Measurements from ENCODE around the gene WIPF1.
A peak's percentile ranks its signal among the peaks of the same experiment; 100 is the strongest.

Gene WIPF1

GRCh38 chr2:174597009-174597344 lies 627 bp downstream of the WIPF1 start:
- no peak for TF ChIP-seq CTCF (conservative IDR thresholded peaks at IDR 0.05; ENCODE audit: low read depth, low read length)
- DNase-seq (ENCODE audit: low read depth) = peak; percentile 18

GRCh38 chr2:174595891-174596397 lies 1.7 kb downstream of the WIPF1 start:
- DNase-seq (ENCODE audit: low read depth) = peak; percentile 63
- TF ChIP-seq CTCF (conservative IDR thresholded peaks at IDR 0.05; ENCODE audit: low read depth, low read length) = no peak
- no peak overlapping the region for H3K4me3 ChIP-seq (ENCODE audit: low read depth, low read length)

More at GRCh38 chr2:174597009-174597344, 627 bp downstream of the WIPF1 start:
- no peak overlapping the region for H3K4me3 ChIP-seq (ENCODE audit: low read depth, low read length)

- H3K4me3 ChIP-seq (ENCODE audit: low read depth, low read length) = no peak overlapping the region
- DNase-seq (ENCODE audit: low read depth) = no peak
- no peak for TF ChIP-seq CTCF (conservative IDR thresholded peaks at IDR 0.05; ENCODE audit: low read depth, low read length)
These were observed 2.3 kb downstream of the WIPF1 start for GRCh38 chr2:174595116-174595809.

- no peak overlapping the region for H3K4me3 ChIP-seq (ENCODE audit: low read depth, low read length)
- TF ChIP-seq CTCF (conservative IDR thresholded peaks at IDR 0.05; ENCODE audit: low read depth, low read length) = no peak
- DNase-seq (ENCODE audit: low read depth) = no peak
These were observed 3.1 kb downstream of the WIPF1 start for GRCh38 chr2:174594456-174594855.

- TF ChIP-seq CTCF (conservative IDR thresholded peaks at IDR 0.05; ENCODE audit: low read depth, low read length) = no peak
- peak overlapping the region; percentile 6 for H3K4me3 ChIP-seq (ENCODE audit: low read depth, low read length)
- peak; percentile 91 for DNase-seq (ENCODE audit: low read depth)
These were observed 3.9 kb downstream of the WIPF1 start for GRCh38 chr2:174593574-174594203.

- no peak overlapping the region for H3K4me3 ChIP-seq (ENCODE audit: low read depth, low read length)
- TF ChIP-seq CTCF (conservative IDR thresholded peaks at IDR 0.05; ENCODE audit: low read depth, low read length) = no peak
- no peak for DNase-seq (ENCODE audit: low read depth)
These were observed 4.6 kb downstream of the WIPF1 start for GRCh38 chr2:174593041-174593440.

GRCh38 chr2:174591740-174592139 lies 5.9 kb downstream of the WIPF1 start:
- DNase-seq (ENCODE audit: low read depth) = no peak
- no peak for TF ChIP-seq CTCF (conservative IDR thresholded peaks at IDR 0.05; ENCODE audit: low read depth, low read length)
- H3K4me3 ChIP-seq (ENCODE audit: low read depth, low read length) = no peak overlapping the region

All from choroid plexus epithelial cell (primary cell).